Thyroid gland (tissue), 4 donors: Measurements from ENCODE around the gene SMCO2. TPM values are rescaled to one million over a fixed set of nuclear protein-coding genes. Genes with fewer than 3 reads are reported as not detected.
A peak's percentile ranks its signal among the peaks of the same experiment; 100 is the strongest.

ENCODE experiments used
- DNase-seq, 2 donors: peaks; one replicate each; pipeline ENCODE4 v3.0.0-alpha.2; 2019
- H3K27ac ChIP-seq, 3 donors: fragments of 200-600 bp; sonication (generic); 1 replicate in 2 of 3; 2 replicates in 1 of 3; pipeline ENCODE4 v1.5.1; 2016 to 2019; ENCODE audit warnings: mild to moderate bottlenecking in 1 of 3, moderate library complexity in 1 of 3
- H3K27me3 ChIP-seq: fragments of 200-600 bp; sonication (generic); one replicate; pipeline ENCODE4 v1.5.1; 2019
- H3K36me3 ChIP-seq, 2 donors: fragments of 200-600 bp; sonication (generic); one replicate each; pipeline ENCODE4 v1.5.1; 2016 to 2019
- H3K4me1 ChIP-seq, 2 donors: fragments of 200-600 bp; sonication (generic); one replicate each; pipeline ENCODE4 v1.5.1; 2017 to 2019
- H3K4me3 ChIP-seq, 3 donors: fragments of 200-600 bp; sonication (generic); replicated peaks in 1 of 3; 1 replicate in 2 of 3; 2 replicates in 1 of 3; pipeline ENCODE4 v1.5.1; 2016; ENCODE audit warnings: mild to moderate bottlenecking in 1 of 3
- H3K9me3 ChIP-seq: fragments of 200-600 bp; sonication (generic); one replicate; pipeline ENCODE4 v1.5.1; 2017
- POLR2A ChIP-seq, 2 donors: fragments of 450-650 bp; IDR thresholded peaks; one replicate each; pipeline ENCODE4 v1.6.1; 2017; ENCODE audit warnings: antibody characterized with exemption in 2 of 2, mild to moderate bottlenecking in 2 of 2, moderate library complexity in 1 of 2
- WGBS, 2 donors: methylation state at CpG; one replicate each; pipeline ENCODE4 v1.1.5; 2017; 5-methylcytosine and 5-hydroxymethylcytosine counted together
- intact Hi-C: fragments of 100-400 bp; cut with DNase I; formaldehyde crosslinking; loops from one replicate; pipeline ENCODE4 v1.15.1; 2023
- total RNA-seq, 4 donors: library from RNA; depleted of rRNA; stranded (reverse); fragments of >200 nt; gene quantifications; one replicate each; pipeline ENCODE4 v1.2.3, GENCODE V29; 2016
- TF ChIP-seq, protein P1 (sequence below), 6 experiments: fragments of 200-600 bp in 3 of 6; fragments of 450-650 bp in 3 of 6; sonication (generic) in 3 of 6; IDR thresholded peaks; one replicate each; pipeline ENCODE4 v1.5.1; 2016 to 2019; ENCODE audit warnings: antibody characterized with exemption in 6 of 6, mild to moderate bottlenecking in 2 of 6, inconsistent platforms in 1 of 6, moderate library complexity in 1 of 6

SMCO2 gene
- total RNA-seq, 4 donors from 2014 or later = not detected

DNA sequence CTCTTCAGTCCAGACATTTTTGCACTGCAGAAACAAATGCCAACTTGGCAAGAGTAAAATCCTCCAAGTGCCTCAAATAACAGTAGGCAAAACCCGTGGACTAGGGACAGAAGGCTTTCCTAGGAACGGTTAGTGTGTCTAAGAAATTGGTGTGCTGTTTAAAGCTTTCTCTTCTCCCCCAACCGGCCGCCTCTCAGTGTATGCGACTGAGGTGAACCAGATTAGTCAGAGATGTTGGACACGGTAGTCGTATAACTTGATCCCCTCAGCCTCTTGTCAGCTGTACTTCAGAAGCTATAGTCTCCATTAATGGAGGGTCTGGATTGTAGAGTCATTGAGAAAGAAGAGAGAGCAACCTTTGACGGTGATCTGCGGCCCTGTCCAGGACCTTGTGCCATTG lies 99.1 kb downstream of the SMCO2 start:
- Histone ChIP-seq H3K9me3 (no peaks in the 10 kb centered on the region), H3K4me3 (no peak overlapping the region), H3K27ac (peak overlapping the region; percentile 74 to 77 (median 75)), H3K36me3 (no peaks in the 10 kb centered on the region), H3K4me1 (peaks cover 59 to 73% of the 10 kb centered on the region in 2 donors), H3K27me3 (no peaks in the 10 kb centered on the region)
- intact Hi-C loops = no loop called here
- TF ChIP-seq, protein P1, sequence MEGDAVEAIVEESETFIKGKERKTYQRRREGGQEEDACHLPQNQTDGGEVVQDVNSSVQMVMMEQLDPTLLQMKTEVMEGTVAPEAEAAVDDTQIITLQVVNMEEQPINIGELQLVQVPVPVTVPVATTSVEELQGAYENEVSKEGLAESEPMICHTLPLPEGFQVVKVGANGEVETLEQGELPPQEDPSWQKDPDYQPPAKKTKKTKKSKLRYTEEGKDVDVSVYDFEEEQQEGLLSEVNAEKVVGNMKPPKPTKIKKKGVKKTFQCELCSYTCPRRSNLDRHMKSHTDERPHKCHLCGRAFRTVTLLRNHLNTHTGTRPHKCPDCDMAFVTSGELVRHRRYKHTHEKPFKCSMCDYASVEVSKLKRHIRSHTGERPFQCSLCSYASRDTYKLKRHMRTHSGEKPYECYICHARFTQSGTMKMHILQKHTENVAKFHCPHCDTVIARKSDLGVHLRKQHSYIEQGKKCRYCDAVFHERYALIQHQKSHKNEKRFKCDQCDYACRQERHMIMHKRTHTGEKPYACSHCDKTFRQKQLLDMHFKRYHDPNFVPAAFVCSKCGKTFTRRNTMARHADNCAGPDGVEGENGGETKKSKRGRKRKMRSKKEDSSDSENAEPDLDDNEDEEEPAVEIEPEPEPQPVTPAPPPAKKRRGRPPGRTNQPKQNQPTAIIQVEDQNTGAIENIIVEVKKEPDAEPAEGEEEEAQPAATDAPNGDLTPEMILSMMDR (IDR thresholded peaks at IDR 0.05) = no peak
- TF ChIP-seq POLR2A (IDR thresholded peaks at IDR 0.05) = peak in 1 of 2 donors; percentile 36
- DNase-seq = peak; percentile 49 to 59
- WGBS, 2 donors = 50 to 51% methylated on average over 9 of the region's 9 CpGs

- no peak for DNase-seq
- H3K9me3 ChIP-seq = no peaks in the 10 kb centered on the region
- WGBS, 2 donors = 95 to 99% methylated on average over 5 of the region's 5 CpGs
- H3K27ac ChIP-seq = peak overlapping the region in 1 of 3 donors; percentile 77
- no peaks in the 10 kb centered on the region for H3K27me3 ChIP-seq
- TF ChIP-seq, protein P1 (IDR thresholded peaks at IDR 0.05) = no peak
- TF ChIP-seq POLR2A (IDR thresholded peaks at IDR 0.05) = no peak
- intact Hi-C loops = no loop called here
- peaks cover 48 to 60% of the 10 kb centered on the region in 2 donors for H3K4me1 ChIP-seq
- no peaks in the 10 kb centered on the region for H3K36me3 ChIP-seq
- H3K4me3 ChIP-seq = no peak overlapping the region
Observed at GRCh38 chr12:27547592-27547991, 101.1 kb downstream of the SMCO2 start.

DNA sequence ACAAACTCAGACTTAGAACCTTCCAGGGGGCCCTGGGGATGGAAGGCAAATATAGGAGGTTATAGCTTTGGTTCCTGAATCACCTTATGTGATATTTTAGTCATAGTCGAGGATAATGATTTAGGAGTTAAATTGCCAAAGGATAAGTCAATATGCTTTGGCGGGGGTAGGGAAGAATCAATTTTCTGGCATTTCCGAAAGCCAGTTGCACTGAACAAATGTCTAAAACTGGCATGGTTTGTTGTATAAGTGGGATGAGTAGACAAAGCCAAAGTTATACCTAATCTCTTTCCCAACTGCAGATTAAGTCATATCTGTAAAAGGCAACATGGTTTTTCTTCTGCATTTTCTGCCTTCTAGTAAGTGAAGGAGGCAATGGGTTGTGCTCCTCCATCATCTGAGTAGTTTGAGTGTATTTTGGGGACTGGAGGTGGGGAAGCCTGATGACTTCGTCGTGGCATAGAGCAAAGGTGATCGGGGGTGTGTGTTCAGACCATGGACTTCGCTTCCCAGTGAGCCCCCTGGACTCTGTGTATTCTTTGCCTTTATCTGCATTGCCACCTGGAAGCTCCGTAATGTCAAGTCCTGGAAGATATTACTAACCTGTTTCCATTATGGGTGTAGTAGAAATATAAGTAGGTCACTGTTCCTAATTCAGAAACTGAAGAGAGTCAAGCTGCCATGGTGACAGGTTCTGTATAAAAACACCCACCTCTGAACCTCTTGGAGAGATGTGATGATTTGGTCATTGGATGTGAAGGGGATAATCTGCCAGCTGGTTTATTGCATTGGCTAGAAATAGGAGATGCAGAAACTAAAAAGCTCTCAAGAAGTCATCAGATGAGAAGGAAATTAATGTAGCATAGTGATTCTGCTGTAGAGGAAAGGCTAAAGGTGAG lies 102.0 kb downstream of the SMCO2 start:
- H3K27ac ChIP-seq = peak overlapping the region; percentile 63 to 80 (median 77)
- 91 to 95% methylated on average over 8 of the region's 8 CpGs for WGBS, 2 donors
- TF ChIP-seq POLR2A (IDR thresholded peaks at IDR 0.05) = no peak
- TF ChIP-seq, protein P1 (IDR thresholded peaks at IDR 0.05) = no peak
- H3K27me3 ChIP-seq = no peaks in the 10 kb centered on the region
- no peaks in the 10 kb centered on the region for H3K9me3 ChIP-seq
- peaks cover 40 to 51% of the 10 kb centered on the region in 2 donors for H3K4me1 ChIP-seq
- intact Hi-C loops = no loop called here
- no peaks in the 10 kb centered on the region for H3K36me3 ChIP-seq
- DNase-seq = no peak
- H3K4me3 ChIP-seq = no peak overlapping the region

GRCh38 chr12:27549236-27549800 lies 102.8 kb downstream of the SMCO2 start:
- DNase-seq = no peak
- Histone ChIP-seq H3K27ac (peak overlapping the region; percentile 63 to 80 (median 77)), H3K4me1 (peaks cover 40 to 57% of the 10 kb centered on the region in 2 donors), H3K9me3 (no peaks in the 10 kb centered on the region), H3K4me3 (no peak overlapping the region), H3K27me3 (no peaks in the 10 kb centered on the region), H3K36me3 (no peaks in the 10 kb centered on the region)
- 29 to 33% methylated on average over 8 of the region's 8 CpGs for WGBS, 2 donors
- intact Hi-C loops = no loop called here
- no peak for TF ChIP-seq POLR2A (IDR thresholded peaks at IDR 0.05)
- TF ChIP-seq, protein P1 (IDR thresholded peaks at IDR 0.05) = no peak
